Measurements from ENCODE around the gene EPHA3. TPM values are rescaled to one million over a fixed set of nuclear protein-coding genes. Genes with fewer than 3 reads are reported as not detected.

EPHA3 gene
- 1.5 and 3.5 TPM in 2 replicates for total RNA-seq (2012; rRNA removed)

- Histone ChIP-seq H3K4me3 (ENCODE audit: low read length) (peak within 1 kb of the TSS; percentile 65), H3K9ac (ENCODE audit: low read depth, low read length) (no peak within 1 kb of the TSS)
Observed at GRCh38 chr3:89107461-89108290, at the start of gene EPHA3. Gene EPHA3 (plus strand): TSS chr3:89107621. CDS start chr3:89107749, 128 bp downstream.

GRCh38 chr3:89058371-89058770 is 49.0 kb upstream of the EPHA3 start:
- Histone ChIP-seq H3K9me3 (replicated peaks; ENCODE audit: low read length) (no peaks in the 10 kb centered on the region), H3K4me1 (ENCODE audit: control insufficient read depth, insufficient read depth, low read length) (peaks cover 6% of the 10 kb centered on the region), H3K4me2 (ENCODE audit: low read length) (no peak overlapping the region), H3K27me3 (ENCODE audit: control insufficient read depth, insufficient read depth, low read length) (no peaks in the 10 kb centered on the region), H3K4me3 (ENCODE audit: low read length) (no peak overlapping the region), H3K9ac (ENCODE audit: low read depth, low read length) (no peak overlapping the region), H3K36me3 (ENCODE audit: insufficient read depth, low read length) (no peaks in the 10 kb centered on the region)

More at GRCh38 chr3:89107461-89108290, at the start of gene EPHA3:
- Histone ChIP-seq H3K9me3 (replicated peaks; ENCODE audit: low read length) (no peaks in the 10 kb centered on the region), H3K27me3 (ENCODE audit: control insufficient read depth, insufficient read depth, low read length) (peaks cover 33% of the 10 kb centered on the region), H3K4me1 (ENCODE audit: control insufficient read depth, insufficient read depth, low read length) (no peaks in the 10 kb centered on the region), H3K4me2 (ENCODE audit: low read length) (peak within 1 kb of the TSS; percentile 89), H3K36me3 (ENCODE audit: insufficient read depth, low read length) (no peaks in the 10 kb centered on the region)

- no peak overlapping the region for H3K9ac ChIP-seq (ENCODE audit: low read depth, low read length)
- no peaks in the 10 kb centered on the region for H3K27me3 ChIP-seq (ENCODE audit: control insufficient read depth, insufficient read depth, low read length)
- H3K4me1 ChIP-seq (ENCODE audit: control insufficient read depth, insufficient read depth, low read length) = peaks cover 6% of the 10 kb centered on the region
- H3K36me3 ChIP-seq (ENCODE audit: insufficient read depth, low read length) = no peaks in the 10 kb centered on the region
- no peak overlapping the region for H3K4me3 ChIP-seq (ENCODE audit: low read length)
- H3K9me3 ChIP-seq (replicated peaks; ENCODE audit: low read length) = no peaks in the 10 kb centered on the region
- H3K4me2 ChIP-seq (ENCODE audit: low read length) = no peak overlapping the region
Observed at GRCh38 chr3:89059211-89059925, 48.1 kb upstream of the EPHA3 start.

GRCh38 chr3:89061259-89061658 is 46.2 kb upstream of the EPHA3 start:
- Histone ChIP-seq H3K4me3 (ENCODE audit: low read length) (no peak overlapping the region), H3K4me2 (ENCODE audit: low read length) (no peak overlapping the region), H3K4me1 (ENCODE audit: control insufficient read depth, insufficient read depth, low read length) (peaks cover 6% of the 10 kb centered on the region), H3K9ac (ENCODE audit: low read depth, low read length) (no peak overlapping the region), H3K9me3 (replicated peaks; ENCODE audit: low read length) (no peaks in the 10 kb centered on the region), H3K27me3 (ENCODE audit: control insufficient read depth, insufficient read depth, low read length) (no peaks in the 10 kb centered on the region), H3K36me3 (ENCODE audit: insufficient read depth, low read length) (no peaks in the 10 kb centered on the region)

- H3K4me2 ChIP-seq (ENCODE audit: low read length) = no peak overlapping the region
- H3K27me3 ChIP-seq (ENCODE audit: control insufficient read depth, insufficient read depth, low read length) = no peaks in the 10 kb centered on the region
- no peaks in the 10 kb centered on the region for H3K4me1 ChIP-seq (ENCODE audit: control insufficient read depth, insufficient read depth, low read length)
- H3K9ac ChIP-seq (ENCODE audit: low read depth, low read length) = no peak overlapping the region
- H3K4me3 ChIP-seq (ENCODE audit: low read length) = no peak overlapping the region
- H3K9me3 ChIP-seq (replicated peaks; ENCODE audit: low read length) = no peaks in the 10 kb centered on the region
- no peaks in the 10 kb centered on the region for H3K36me3 ChIP-seq (ENCODE audit: insufficient read depth, low read length)
Observed at GRCh38 chr3:89067736-89068135, 39.7 kb upstream of the EPHA3 start.

GRCh38 chr3:89072642-89073041 is 34.8 kb upstream of the EPHA3 start:
- H3K4me2 ChIP-seq (ENCODE audit: low read length) = no peak overlapping the region
- no peaks in the 10 kb centered on the region for H3K9me3 ChIP-seq (replicated peaks; ENCODE audit: low read length)

GRCh38 chr3:89079944-89080343 is 27.5 kb upstream of the EPHA3 start:
- Histone ChIP-seq H3K27me3 (ENCODE audit: control insufficient read depth, insufficient read depth, low read length) (no peaks in the 10 kb centered on the region), H3K4me2 (ENCODE audit: low read length) (no peak overlapping the region), H3K4me1 (ENCODE audit: control insufficient read depth, insufficient read depth, low read length) (no peaks in the 10 kb centered on the region), H3K4me3 (ENCODE audit: low read length) (no peak overlapping the region), H3K36me3 (ENCODE audit: insufficient read depth, low read length) (no peaks in the 10 kb centered on the region), H3K9me3 (replicated peaks; ENCODE audit: low read length) (no peaks in the 10 kb centered on the region), H3K9ac (ENCODE audit: low read depth, low read length) (no peak overlapping the region)

More at GRCh38 chr3:89072642-89073041, 34.8 kb upstream of the EPHA3 start:
- Histone ChIP-seq H3K27me3 (ENCODE audit: control insufficient read depth, insufficient read depth, low read length) (no peaks in the 10 kb centered on the region), H3K4me1 (ENCODE audit: control insufficient read depth, insufficient read depth, low read length) (no peaks in the 10 kb centered on the region), H3K9ac (ENCODE audit: low read depth, low read length) (no peak overlapping the region), H3K36me3 (ENCODE audit: insufficient read depth, low read length) (no peaks in the 10 kb centered on the region), H3K4me3 (ENCODE audit: low read length) (no peak overlapping the region)

GRCh38 chr3:89087851-89088250 is 19.6 kb upstream of the EPHA3 start:
- H3K9ac ChIP-seq (ENCODE audit: low read depth, low read length) = no peak overlapping the region
- no peaks in the 10 kb centered on the region for H3K4me1 ChIP-seq (ENCODE audit: control insufficient read depth, insufficient read depth, low read length)
- no peak overlapping the region for H3K4me3 ChIP-seq (ENCODE audit: low read length)
- no peaks in the 10 kb centered on the region for H3K9me3 ChIP-seq (replicated peaks; ENCODE audit: low read length)
- no peak overlapping the region for H3K4me2 ChIP-seq (ENCODE audit: low read length)
- H3K36me3 ChIP-seq (ENCODE audit: insufficient read depth, low read length) = no peaks in the 10 kb centered on the region
- H3K27me3 ChIP-seq (ENCODE audit: control insufficient read depth, insufficient read depth, low read length) = no peaks in the 10 kb centered on the region

- Histone ChIP-seq H3K9me3 (replicated peaks; ENCODE audit: low read length) (no peaks in the 10 kb centered on the region), H3K4me1 (ENCODE audit: control insufficient read depth, insufficient read depth, low read length) (no peaks in the 10 kb centered on the region), H3K4me2 (ENCODE audit: low read length) (no peak overlapping the region), H3K36me3 (ENCODE audit: insufficient read depth, low read length) (no peaks in the 10 kb centered on the region), H3K9ac (ENCODE audit: low read depth, low read length) (no peak overlapping the region), H3K27me3 (ENCODE audit: control insufficient read depth, insufficient read depth, low read length) (no peaks in the 10 kb centered on the region), H3K4me3 (ENCODE audit: low read length) (no peak overlapping the region)
Observed at GRCh38 chr3:89098173-89098572, 9.2 kb upstream of the EPHA3 start.

GRCh38 chr3:89098964-89099585 is 8.3 kb upstream of the EPHA3 start:
- Histone ChIP-seq H3K4me1 (ENCODE audit: control insufficient read depth, insufficient read depth, low read length) (no peaks in the 10 kb centered on the region), H3K9me3 (replicated peaks; ENCODE audit: low read length) (no peaks in the 10 kb centered on the region), H3K4me2 (ENCODE audit: low read length) (no peak overlapping the region), H3K4me3 (ENCODE audit: low read length) (no peak overlapping the region), H3K27me3 (ENCODE audit: control insufficient read depth, insufficient read depth, low read length) (no peaks in the 10 kb centered on the region), H3K9ac (ENCODE audit: low read depth, low read length) (no peak overlapping the region), H3K36me3 (ENCODE audit: insufficient read depth, low read length) (no peaks in the 10 kb centered on the region)

- no peak overlapping the region for H3K4me2 ChIP-seq (ENCODE audit: low read length)
- no peaks in the 10 kb centered on the region for H3K4me1 ChIP-seq (ENCODE audit: control insufficient read depth, insufficient read depth, low read length)
- H3K9me3 ChIP-seq (replicated peaks; ENCODE audit: low read length) = no peaks in the 10 kb centered on the region
- no peak overlapping the region for H3K9ac ChIP-seq (ENCODE audit: low read depth, low read length)
- H3K27me3 ChIP-seq (ENCODE audit: control insufficient read depth, insufficient read depth, low read length) = peaks cover 7% of the 10 kb centered on the region
- no peak overlapping the region for H3K4me3 ChIP-seq (ENCODE audit: low read length)
- H3K36me3 ChIP-seq (ENCODE audit: insufficient read depth, low read length) = no peaks in the 10 kb centered on the region
Observed at GRCh38 chr3:89101251-89101650, 6.2 kb upstream of the EPHA3 start.
